Testis (tissue), 2 donors: ENCODE measurements around the gene GUSB.

Experiments used
- CTCF ChIP-seq, 3 experiments: fragments of 450-650 bp in 2 of 3; fragments of 200-600 bp in 1 of 3; sonication (generic) in 1 of 3; IDR thresholded peaks; one replicate each; pipeline ENCODE4 v1.5.1; 2016 to 2019; ENCODE audit warnings: antibody characterized with exemption in 3 of 3, mild to moderate bottlenecking in 2 of 3, moderate library complexity in 1 of 3
- POLR2A ChIP-seq: fragments of 450-650 bp; IDR thresholded peaks from one replicate; pipeline ENCODE4 v1.6.1; 2017; ENCODE audit warnings: antibody characterized with exemption, mild to moderate bottlenecking, moderate library complexity

GRCh38 chr7:65992526-65992925, 10.5 kb upstream of the GUSB start:
- TF ChIP-seq CTCF (IDR thresholded peaks at IDR 0.05): no peak
- TF ChIP-seq POLR2A: no peak
